ENCODE data around the gene ZCCHC7. TPM values are rescaled to one million over a fixed set of nuclear protein-coding genes. Genes with fewer than 3 reads are reported as not detected.

Gene ZCCHC7
- total and polyA plus RNA-seq, 9 of the 15 experiments (the other 6 are each of a cell fraction or from before 2014, with no cell fraction given), result 34.1 to 68.9 (median 48.8) TPM

DNA sequence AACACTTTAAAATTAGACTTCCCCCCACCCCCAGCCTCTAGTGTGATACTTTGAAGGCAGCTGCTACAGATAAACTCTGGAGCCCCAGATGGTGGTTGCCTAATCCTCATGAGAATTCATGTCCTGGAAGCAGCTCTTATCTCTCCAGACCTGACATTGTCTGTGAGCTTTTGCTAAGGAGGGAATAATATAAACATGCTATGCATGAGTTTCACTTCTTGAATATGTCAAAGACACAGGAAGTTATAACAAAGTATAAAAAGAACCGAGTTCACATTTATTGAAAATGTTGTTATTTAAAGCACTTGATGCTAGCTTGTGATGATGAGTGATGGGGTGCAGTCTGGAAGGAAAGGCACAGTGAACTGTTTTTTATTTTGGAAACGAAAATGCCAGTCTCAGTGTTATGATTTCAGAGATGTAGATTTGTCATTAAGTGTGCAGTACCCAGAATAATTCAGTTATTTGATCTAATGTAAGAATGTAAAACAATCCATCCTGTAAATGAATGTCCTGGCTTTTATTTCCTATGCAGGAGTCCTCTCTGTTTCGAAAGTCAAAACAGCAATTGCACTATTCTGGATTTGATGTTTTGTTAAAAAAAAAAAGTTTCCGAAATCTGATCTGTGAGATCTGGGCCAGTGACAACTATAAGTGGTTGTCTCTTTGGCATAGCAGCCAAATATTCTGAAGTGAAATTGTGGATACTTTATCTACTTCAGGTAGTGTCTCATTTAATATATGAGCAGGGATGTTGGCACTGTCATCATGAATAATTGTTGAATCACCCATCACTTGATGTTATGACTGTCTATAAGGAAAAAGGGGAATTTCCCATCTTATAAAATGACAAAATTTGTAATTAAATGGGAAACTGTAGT is 77.0 kb downstream of the ZCCHC7 start (continued):
- TF ChIP-seq U2AF2 (optimal IDR thresholded peaks at IDR 0.05; ENCODE audit: low read depth, low read length), result no peak
- peak; percentile 64; the same call in 1 of the 2 replicates for TF ChIP-seq MYNN (IDR thresholded peaks at IDR 0.05)
- TF ChIP-seq MYNN (CRISPR knock-in tag; IDR thresholded peaks at IDR 0.05), result no peak
- no peak for TF ChIP-seq SRSF1 (IDR thresholded peaks at IDR 0.05; ENCODE audit: low read depth, low read length)
- TF ChIP-seq EZH2 (IDR thresholded peaks at IDR 0.05; ENCODE audit: borderline replicate concordance, low read depth, low read length), result peak; percentile 76; the same call in 1 of the 2 replicates
- TF ChIP-seq ZNF707 (CRISPR knock-in tag; conservative IDR thresholded peaks at IDR 0.05), result no peak
- TF ChIP-seq HDAC3 (IDR thresholded peaks at IDR 0.05; ENCODE audit: borderline replicate concordance, partially characterized antibody), result peak; percentile 98
- TF ChIP-seq TAF1 (IDR thresholded peaks at IDR 0.05; ENCODE audit: control insufficient read depth, extremely low read depth, insufficient read depth, low read length, severe bottlenecking), result peak; percentile 63
- TF ChIP-seq ZNF431 (CRISPR knock-in tag; IDR thresholded peaks at IDR 0.05), result no peak
- TF ChIP-seq, protein P1, sequence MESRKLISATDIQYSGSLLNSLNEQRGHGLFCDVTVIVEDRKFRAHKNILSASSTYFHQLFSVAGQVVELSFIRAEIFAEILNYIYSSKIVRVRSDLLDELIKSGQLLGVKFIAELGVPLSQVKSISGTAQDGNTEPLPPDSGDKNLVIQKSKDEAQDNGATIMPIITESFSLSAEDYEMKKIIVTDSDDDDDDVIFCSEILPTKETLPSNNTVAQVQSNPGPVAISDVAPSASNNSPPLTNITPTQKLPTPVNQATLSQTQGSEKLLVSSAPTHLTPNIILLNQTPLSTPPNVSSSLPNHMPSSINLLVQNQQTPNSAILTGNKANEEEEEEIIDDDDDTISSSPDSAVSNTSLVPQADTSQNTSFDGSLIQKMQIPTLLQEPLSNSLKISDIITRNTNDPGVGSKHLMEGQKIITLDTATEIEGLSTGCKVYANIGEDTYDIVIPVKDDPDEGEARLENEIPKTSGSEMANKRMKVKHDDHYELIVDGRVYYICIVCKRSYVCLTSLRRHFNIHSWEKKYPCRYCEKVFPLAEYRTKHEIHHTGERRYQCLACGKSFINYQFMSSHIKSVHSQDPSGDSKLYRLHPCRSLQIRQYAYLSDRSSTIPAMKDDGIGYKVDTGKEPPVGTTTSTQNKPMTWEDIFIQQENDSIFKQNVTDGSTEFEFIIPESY (CRISPR knock-in tag; IDR thresholded peaks at IDR 0.05), result peak; percentile 26; the same call in 1 of the 2 replicates
- TF ChIP-seq ATF1 (CRISPR knock-in tag; IDR thresholded peaks at IDR 0.05), result no peak
- TF ChIP-seq ATF1 (tag; IDR thresholded peaks at IDR 0.05), result peak; percentile 67
- TF ChIP-seq, protein P2, sequence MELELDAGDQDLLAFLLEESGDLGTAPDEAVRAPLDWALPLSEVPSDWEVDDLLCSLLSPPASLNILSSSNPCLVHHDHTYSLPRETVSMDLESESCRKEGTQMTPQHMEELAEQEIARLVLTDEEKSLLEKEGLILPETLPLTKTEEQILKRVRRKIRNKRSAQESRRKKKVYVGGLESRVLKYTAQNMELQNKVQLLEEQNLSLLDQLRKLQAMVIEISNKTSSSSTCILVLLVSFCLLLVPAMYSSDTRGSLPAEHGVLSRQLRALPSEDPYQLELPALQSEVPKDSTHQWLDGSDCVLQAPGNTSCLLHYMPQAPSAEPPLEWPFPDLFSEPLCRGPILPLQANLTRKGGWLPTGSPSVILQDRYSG (tag; conservative IDR thresholded peaks at IDR 0.05; ENCODE audit: low read depth), result peak; percentile 89
- peak; percentile 85 for TF ChIP-seq ZKSCAN8 (CRISPR knock-in tag; IDR thresholded peaks at IDR 0.05)
- TF ChIP-seq MAZ (CRISPR knock-in tag; conservative IDR thresholded peaks at IDR 0.05 in 1 of 2, IDR thresholded peaks at IDR 0.05 in 1 of 2), result peak; percentile 57 to 72; a peak in 3 of 4 replicates
- TF ChIP-seq LCOR (CRISPR knock-in tag; IDR thresholded peaks at IDR 0.05), result peak; percentile 84
- 0 out of 2 replicates have a peak, but pooled peaks have one; percentile 39 for TF ChIP-seq BRD4 (IDR thresholded peaks at IDR 0.05)
- peak; percentile 61; the same call in 1 of the 2 replicates for TF ChIP-seq BACH1 (tag; IDR thresholded peaks at IDR 0.05)
- TF ChIP-seq ILF3 (IDR thresholded peaks at IDR 0.05; ENCODE audit: borderline replicate concordance), result peak; percentile 65; the same call in 1 of the 2 replicates
- peak; percentile 88 for TF ChIP-seq ZNF589 (CRISPR knock-in tag; IDR thresholded peaks at IDR 0.05; ENCODE audit: low read depth)
- TF ChIP-seq, protein P3, sequence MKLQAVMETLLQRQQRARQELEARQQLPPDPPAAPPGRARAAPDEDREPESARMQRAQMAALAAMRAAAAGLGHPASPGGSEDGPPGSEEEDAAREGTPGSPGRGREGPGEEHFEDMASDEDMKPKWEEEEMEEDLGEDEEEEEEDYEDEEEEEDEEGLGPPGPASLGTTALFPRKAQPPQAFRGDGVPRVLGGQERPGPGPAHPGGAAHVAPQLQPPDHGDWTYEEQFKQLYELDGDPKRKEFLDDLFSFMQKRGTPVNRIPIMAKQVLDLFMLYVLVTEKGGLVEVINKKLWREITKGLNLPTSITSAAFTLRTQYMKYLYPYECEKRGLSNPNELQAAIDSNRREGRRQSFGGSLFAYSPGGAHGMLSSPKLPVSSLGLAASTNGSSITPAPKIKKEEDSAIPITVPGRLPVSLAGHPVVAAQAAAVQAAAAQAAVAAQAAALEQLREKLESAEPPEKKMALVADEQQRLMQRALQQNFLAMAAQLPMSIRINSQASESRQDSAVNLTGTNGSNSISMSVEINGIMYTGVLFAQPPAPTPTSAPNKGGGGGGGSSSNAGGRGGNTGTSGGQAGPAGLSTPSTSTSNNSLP (IDR thresholded peaks at IDR 0.05; ENCODE audit: borderline replicate concordance, low read depth, low read length), result peak; percentile 95
- TF ChIP-seq FOXA3 (CRISPR knock-in tag; conservative IDR thresholded peaks at IDR 0.05 in 1 of 2, IDR thresholded peaks at IDR 0.05 in 1 of 2), result peak in 1 of 2 experiments; percentile 59; a peak in 2 of 4 replicates
- no peak for TF ChIP-seq U2AF1 (optimal IDR thresholded peaks at IDR 0.05; ENCODE audit: low read depth, low read length)
